Measurements from ENCODE around the gene TMEM134.

Gene TMEM134

GRCh38 chr11:67458266-67458665 is 10.8 kb downstream of the TMEM134 start:
- DNase-seq (ENCODE audit: low spot score): no peak

- no peak for DNase-seq (ENCODE audit: low spot score)
Observed at GRCh38 chr11:67457453-67457852, 11.6 kb downstream of the TMEM134 start.

- no peak for DNase-seq (ENCODE audit: low spot score)
Observed at GRCh38 chr11:67456068-67456705, 12.9 kb downstream of the TMEM134 start.

- DNase-seq (ENCODE audit: low spot score): no peak
Observed at GRCh38 chr11:67455054-67455453, 14.0 kb downstream of the TMEM134 start, which contains the start of gene CABP4. TSS of gene CABP4 (plus strand) at chr11:67455354. CDS start at chr11:67455424, 70 bp downstream.

- no peak for DNase-seq (ENCODE audit: low spot score)
Observed at GRCh38 chr11:67453816-67454732, 15.0 kb downstream of the TMEM134 start.

- no peak for DNase-seq (ENCODE audit: low spot score)
Observed at GRCh38 chr11:67452141-67452952, 16.7 kb downstream of the TMEM134 start, which contains the start of gene GPR152. TSS of gene GPR152 (minus strand) at chr11:67452729. CDS start at chr11:67452724, 5 bp downstream.

GRCh38 chr11:67451658-67451976 is 17.4 kb downstream of the TMEM134 start:
- no peak for DNase-seq (ENCODE audit: low spot score)

- no peak for DNase-seq (ENCODE audit: low spot score)
Observed at GRCh38 chr11:67450796-67451657, 18.0 kb downstream of the TMEM134 start.

GRCh38 chr11:67449116-67449844 is 19.8 kb downstream of the TMEM134 start:
- DNase-seq (ENCODE audit: low spot score): no peak

GRCh38 chr11:67448220-67448609 is 20.8 kb downstream of the TMEM134 start:
- no peak for DNase-seq (ENCODE audit: low spot score)

GRCh38 chr11:67445515-67445914 is 23.5 kb downstream of the TMEM134 start:
- no peak for DNase-seq (ENCODE audit: low spot score)

- peak; percentile 52 for DNase-seq (ENCODE audit: low spot score)
Observed at GRCh38 chr11:67442504-67443404, 26.3 kb downstream of the TMEM134 start.

- no peak for DNase-seq (ENCODE audit: low spot score)
Observed at GRCh38 chr11:67441731-67442351, 27.2 kb downstream of the TMEM134 start.

GRCh38 chr11:67441098-67441563 is 27.9 kb downstream of the TMEM134 start:
- DNase-seq (ENCODE audit: low spot score): no peak

- no peak for DNase-seq (ENCODE audit: low spot score)
Observed at GRCh38 chr11:67440229-67441097, 28.6 kb downstream of the TMEM134 start.

- peak; percentile 48 for DNase-seq (ENCODE audit: low spot score)
Observed at GRCh38 chr11:67439321-67440228, 29.5 kb downstream of the TMEM134 start.

All from GM03348 (cell line).